A673 (cell line): Measurements from ENCODE around the gene ACP4. TPM values are rescaled to one million over a fixed set of nuclear protein-coding genes. Genes with fewer than 3 reads are reported as not detected.

Source experiments
- BruUV-seq: library from RNA; stranded (reverse); fragments of 400-500 nt; replicated peaks from 2 replicates; lab custom pipeline; 2021; lab: Mats Ljungman, UMichigan
- CTCF ChIA-PET: fragments of 300-600 bp; sonication (Branson Sonifier 250); formaldehyde crosslinking; loops from one replicate; lab custom pipeline; 2022; ENCODE audit warnings: antibody characterized with exemption; lab: Charles Lee
- POLR2A ChIA-PET: fragments of 300-600 bp; sonication (Branson Sonifier 250); formaldehyde crosslinking; loops from one replicate; lab custom pipeline; 2022; ENCODE audit warnings: antibody characterized with exemption; ENCODE audit not compliant: low non-redundant PET; lab: Charles Lee
- DNase-seq: peaks from one replicate; pipeline ENCODE4 v3.0.0-alpha.2; 2015; ENCODE audit warnings: low spot score
- H3K27ac ChIP-seq: fragments of 200-600 bp; sonication (generic); 2 replicates; pipeline ENCODE4 v1.5.1; 2016; ENCODE audit warnings: mixed run types, low read depth, mild to moderate bottlenecking, mixed read lengths, antibody characterized with exemption, low read length; ENCODE audit not compliant: poor library complexity, severe bottlenecking
- H3K27me3 ChIP-seq: fragments of 200-600 bp; sonication (generic); replicated peaks from 2 replicates; pipeline ENCODE4 v1.6.1; 2017; ENCODE audit warnings: mixed run types, low read depth, mild to moderate bottlenecking, mixed read lengths, antibody characterized with exemption, low read length; ENCODE audit not compliant: insufficient read depth, poor library complexity
- H3K36me3 ChIP-seq: fragments of 200-600 bp; sonication (generic); 2 replicates; pipeline ENCODE4 v1.6.1; 2016; ENCODE audit warnings: mixed run types, mild to moderate bottlenecking, mixed read lengths, antibody characterized with exemption, low read length; ENCODE audit not compliant: insufficient read depth, poor library complexity, severe bottlenecking
- H3K4me1 ChIP-seq: fragments of 200-600 bp; sonication (generic); 2 replicates; pipeline ENCODE4 v1.6.1; 2017; ENCODE audit warnings: mixed run types, mild to moderate bottlenecking, mixed read lengths, antibody characterized with exemption, low read length; ENCODE audit not compliant: insufficient read depth, poor library complexity, severe bottlenecking
- H3K4me3 ChIP-seq: fragments of 200-600 bp; sonication (generic); 2 replicates; pipeline ENCODE4 v1.5.1; 2016; ENCODE audit warnings: low read depth, mixed run types, mild to moderate bottlenecking, mixed read lengths, low read length; ENCODE audit not compliant: poor library complexity, severe bottlenecking
- H3K9me3 ChIP-seq: fragments of 200-600 bp; sonication (generic); 2 replicates; pipeline ENCODE4 v1.6.1; 2016; ENCODE audit warnings: mixed run types, low read depth, mild to moderate bottlenecking, mixed read lengths, antibody characterized with exemption, low read length; ENCODE audit not compliant: poor library complexity, severe bottlenecking
- EZH2 ChIP-seq: fragments of 200-600 bp; sonication (generic); IDR thresholded peaks from 2 replicates; pipeline ENCODE4 v1.6.1; 2017; ENCODE audit warnings: borderline replicate concordance, low read depth, mild to moderate bottlenecking, mixed read lengths, antibody characterized with exemption, low read length; ENCODE audit not compliant: poor library complexity, severe bottlenecking
- intact Hi-C: fragments of 100-400 bp; cut with micrococcal nuclease; formaldehyde crosslinking; loops from one replicate; pipeline ENCODE4 v1.10.0; 2022; ENCODE audit not compliant: unreplicated experiment
- total RNA-seq: library from RNA; stranded (reverse); gene quantifications from 2 replicates; pipeline ENCODE4 v1.2.3, GENCODE V29; 2021
- TF ChIP-seq, protein P1 (sequence below): fragments of 300-800, 200-600 bp; sonication (generic); conservative IDR thresholded peaks from 2 replicates; pipeline ENCODE4 v1.5.1; 2017; ENCODE audit warnings: low read depth, mild to moderate bottlenecking, antibody characterized with exemption, low read length, moderate library complexity, mixed read lengths

The ACP4 gene
- total RNA-seq, 1 experiment from 2014 or later, result not detected

DNA sequence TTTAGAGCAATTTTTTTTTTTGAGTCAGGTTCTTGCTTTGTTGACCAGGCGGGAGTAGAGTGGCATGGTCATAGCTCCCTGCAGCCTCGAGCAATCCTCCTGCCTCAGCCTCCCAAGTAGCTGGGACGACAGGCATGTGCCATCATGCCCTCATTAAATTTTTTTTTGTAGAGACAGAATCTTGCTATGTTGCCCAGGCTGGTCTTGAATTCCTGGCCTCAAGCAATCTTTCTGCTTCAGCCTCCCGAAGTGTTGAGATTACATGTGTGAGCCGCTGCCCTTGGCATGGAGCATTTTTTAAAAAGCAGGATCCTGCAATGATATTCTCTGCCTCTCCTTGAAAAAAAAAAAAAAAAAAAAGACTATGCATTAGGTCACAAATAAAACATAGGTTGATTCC lies 14.1 kb upstream of the ACP4 start:
- ChIA-PET CTCF (no interaction called here), POLR2A (no interaction called here)
- H3K4me3 ChIP-seq, result no peak overlapping the region
- H3K27me3 ChIP-seq, result no peaks in the 10 kb centered on the region
- intact Hi-C loops, result loop anchor here (5.0 kb wide), 1 partner anchor 54 kb away; the partner anchor contains the start of gene CLEC11A
- no peaks in the 10 kb centered on the region for H3K36me3 ChIP-seq
- no TSS peak for BruUV-seq
- TF ChIP-seq, protein P1, sequence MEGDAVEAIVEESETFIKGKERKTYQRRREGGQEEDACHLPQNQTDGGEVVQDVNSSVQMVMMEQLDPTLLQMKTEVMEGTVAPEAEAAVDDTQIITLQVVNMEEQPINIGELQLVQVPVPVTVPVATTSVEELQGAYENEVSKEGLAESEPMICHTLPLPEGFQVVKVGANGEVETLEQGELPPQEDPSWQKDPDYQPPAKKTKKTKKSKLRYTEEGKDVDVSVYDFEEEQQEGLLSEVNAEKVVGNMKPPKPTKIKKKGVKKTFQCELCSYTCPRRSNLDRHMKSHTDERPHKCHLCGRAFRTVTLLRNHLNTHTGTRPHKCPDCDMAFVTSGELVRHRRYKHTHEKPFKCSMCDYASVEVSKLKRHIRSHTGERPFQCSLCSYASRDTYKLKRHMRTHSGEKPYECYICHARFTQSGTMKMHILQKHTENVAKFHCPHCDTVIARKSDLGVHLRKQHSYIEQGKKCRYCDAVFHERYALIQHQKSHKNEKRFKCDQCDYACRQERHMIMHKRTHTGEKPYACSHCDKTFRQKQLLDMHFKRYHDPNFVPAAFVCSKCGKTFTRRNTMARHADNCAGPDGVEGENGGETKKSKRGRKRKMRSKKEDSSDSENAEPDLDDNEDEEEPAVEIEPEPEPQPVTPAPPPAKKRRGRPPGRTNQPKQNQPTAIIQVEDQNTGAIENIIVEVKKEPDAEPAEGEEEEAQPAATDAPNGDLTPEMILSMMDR, result no peak
- no peak for TF ChIP-seq EZH2
- DNase-seq, result no peak
- peaks cover 17% of the 10 kb centered on the region for H3K4me1 ChIP-seq
- no peak overlapping the region for H3K27ac ChIP-seq
- no peaks in the 10 kb centered on the region for H3K9me3 ChIP-seq

DNA sequence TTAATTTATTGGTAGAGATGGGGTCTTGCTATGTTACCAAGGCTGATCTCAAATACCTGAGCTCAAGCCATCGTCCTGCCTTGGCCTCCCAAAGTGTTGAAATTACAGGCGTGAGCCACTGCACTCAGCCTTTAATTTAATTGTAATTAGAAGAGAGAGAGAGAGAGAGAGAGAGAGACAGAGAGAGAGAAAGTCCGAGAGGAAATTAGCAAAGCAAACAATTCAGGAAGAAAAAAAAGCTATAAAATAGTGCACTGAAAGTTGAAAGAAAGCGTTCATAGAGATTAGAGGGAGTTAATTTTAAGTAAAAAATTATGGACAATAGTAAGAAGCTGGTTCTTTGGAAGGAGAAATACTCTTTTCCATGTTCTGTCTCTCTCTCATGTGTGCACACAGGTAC lies 13.0 kb upstream of the ACP4 start:
- no TSS peak for BruUV-seq
- DNase-seq, result no peak
- no peak overlapping the region for H3K27ac ChIP-seq
- POLR2A ChIA-PET, result no interaction called here
- no peak overlapping the region for H3K4me3 ChIP-seq
- H3K27me3 ChIP-seq, result no peaks in the 10 kb centered on the region
- CTCF ChIA-PET, result interaction anchor here (1.1 kb wide), 1 partner anchor 53 kb away, joined by 10 read pairs; no protein-coding TSS in a partner anchor
- H3K4me1 ChIP-seq, result peaks cover 17% of the 10 kb centered on the region
- intact Hi-C loops, result loop anchor here (5.0 kb wide), 1 partner anchor 55 kb away; the partner anchor contains the start of gene CLEC11A
- no peaks in the 10 kb centered on the region for H3K9me3 ChIP-seq
- H3K36me3 ChIP-seq, result no peaks in the 10 kb centered on the region
- TF ChIP-seq, protein P1, result no peak
- no peak for TF ChIP-seq EZH2

DNA sequence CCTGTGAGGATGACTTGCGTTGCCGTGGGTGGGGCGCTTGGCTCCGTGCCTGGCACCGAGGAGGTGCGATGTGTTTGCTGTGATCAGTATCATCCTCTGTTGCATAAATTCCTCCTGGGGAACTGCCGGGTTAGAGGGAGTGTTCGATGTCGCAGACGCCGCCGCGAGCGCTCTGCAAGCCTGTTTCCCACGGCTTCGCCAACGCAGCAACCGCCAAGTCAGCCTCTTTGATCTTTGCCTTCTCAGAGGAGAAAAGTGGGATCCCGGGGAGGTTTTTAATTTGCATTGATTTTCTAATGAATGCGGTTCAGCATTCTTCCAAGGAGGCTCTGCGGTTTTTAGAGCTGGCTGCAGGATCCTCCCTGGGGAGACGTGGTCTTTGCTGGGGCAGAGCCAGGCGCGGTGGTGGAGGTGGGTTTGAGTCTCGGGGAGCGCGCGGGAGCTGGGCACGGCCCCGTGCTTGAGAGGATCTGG lies 12.3 kb upstream of the ACP4 start:
- Histone ChIP-seq H3K4me3 (peak overlapping the region; percentile 39), H3K27ac (no peak overlapping the region), H3K4me1 (peaks cover 17% of the 10 kb centered on the region), H3K36me3 (no peaks in the 10 kb centered on the region), H3K27me3 (no peaks in the 10 kb centered on the region), H3K9me3 (no peaks in the 10 kb centered on the region)
- POLR2A ChIA-PET, result interaction anchor here (0.7 kb wide), 1 partner anchor 420 kb away, joined by 3 read pairs; no protein-coding TSS in a partner anchor
- CTCF ChIA-PET, result interaction anchor here (1.1 kb wide), 1 partner anchor 53 kb away, joined by 10 read pairs; no protein-coding TSS in a partner anchor
- DNase-seq, result peak; percentile 85
- intact Hi-C loops, result loop anchor here (5.0 kb wide), 1 partner anchor 56 kb away; the partner anchor contains the start of gene CLEC11A
- TF ChIP-seq, protein P1, result no peak
- no peak for TF ChIP-seq EZH2
- no TSS peak for BruUV-seq
